ENCODE results near the gene DSCAM. TPM values are rescaled to one million over a fixed set of nuclear protein-coding genes. Genes with fewer than 3 reads are reported as not detected.

The DSCAM gene
- polyA plus RNA-seq, 3 donors = not detected

GRCh38 chr21:40796464-40796863, 50.5 kb downstream of the DSCAM start:
- Mint-ChIP-seq H3K4me3 (no peak overlapping the region), H3K4me1 (no peaks in the 10 kb centered on the region), H3K36me3 (no peaks in the 10 kb centered on the region), H3K9me3 (peaks cover 9 to 47% (median 16%) of the 10 kb centered on the region in 7 donors), H3K27me3 (ENCODE audit: low read depth in 3 of 3) (peaks cover 0 to 1% (median 0%) of the 10 kb centered on the region in 3 donors), H3K27ac (no peak overlapping the region)
- H3K4me3 ChIP-seq (replicated peaks in 1 of 3; ENCODE audit: low read depth in 2 of 3, low read length in 3 of 3) = no peak overlapping the region
- no peak for TF ChIP-seq CTCF (IDR thresholded peaks at IDR 0.05)
- H3K79me2 ChIP-seq (ENCODE audit: insufficient read depth, low read length) = no peaks in the 10 kb centered on the region
- H3K4me2 ChIP-seq (replicated peaks; ENCODE audit: extremely low read depth, low read length, poor library complexity, severe bottlenecking) = no peak overlapping the region
- no peaks in the 10 kb centered on the region for H3K36me3 ChIP-seq (replicated peaks in 1 of 2; ENCODE audit: control insufficient read depth in 1 of 2, insufficient read depth in 2 of 2, low read length in 2 of 2)
- H2AFZ ChIP-seq (ENCODE audit: insufficient read depth, low read depth, low read length, poor library complexity, severe bottlenecking) = no peak overlapping the region
- no peaks in the 10 kb centered on the region for H4K20me1 ChIP-seq (ENCODE audit: insufficient read depth, low read length)
- H3K4me1 ChIP-seq (ENCODE audit: control insufficient read depth in 1 of 2, insufficient read depth in 2 of 2, low read length in 2 of 2) = no peaks in the 10 kb centered on the region
- H3K27me3 ChIP-seq (ENCODE audit: control insufficient read depth in 2 of 2, insufficient read depth in 2 of 2, low read length in 2 of 2) = no peaks in the 10 kb centered on the region
- DNase-seq = no peak
- intact Hi-C loops (cut with micrococcal nuclease) = no loop called here
- H3K27ac ChIP-seq (ENCODE audit: low read depth in 1 of 2, low read length in 2 of 2) = no peak overlapping the region
- H3K9ac ChIP-seq (ENCODE audit: insufficient read depth, low read length, poor library complexity, severe bottlenecking) = no peak overlapping the region
- no CpG with 5 or more reads among the region's 1 CpG for WGBS (ENCODE audit: insufficient coverage)
- H3K9me3 ChIP-seq (replicated peaks in 1 of 2; ENCODE audit: control insufficient read depth in 1 of 2, insufficient read depth in 1 of 2, low read length in 2 of 2) = peaks cover 15 to 34% of the 10 kb centered on the region in 2 donors

DNA sequence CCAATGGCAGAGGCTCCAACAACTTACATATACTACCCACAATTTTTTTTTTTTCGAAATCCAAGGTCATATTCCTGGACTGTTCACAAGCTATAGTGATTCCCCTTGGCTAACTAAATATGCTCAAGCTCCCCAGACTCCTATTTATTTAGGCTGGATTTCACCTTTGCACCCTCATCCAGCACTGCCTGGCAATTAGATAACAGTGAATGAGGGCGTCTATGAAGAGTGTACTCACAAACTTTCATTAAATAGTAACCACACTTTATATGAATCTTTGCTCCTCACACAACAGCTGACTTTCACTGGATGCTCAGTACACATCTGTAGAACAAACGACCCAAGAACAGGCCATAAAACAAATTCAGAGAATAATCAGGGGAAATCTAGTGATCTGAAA, 51.6 kb downstream of the DSCAM start:
- DNase-seq = no peak
- WGBS (ENCODE audit: insufficient coverage) = 73% methylated on average over 3 of the region's 3 CpGs

More for the DNA sequence above, 51.6 kb downstream of the DSCAM start:
- intact Hi-C loops (cut with micrococcal nuclease) = no loop called here
- Histone ChIP-seq H3K9ac (ENCODE audit: insufficient read depth, low read length, poor library complexity, severe bottlenecking) (no peak overlapping the region), H3K9me3 (replicated peaks in 1 of 2; ENCODE audit: control insufficient read depth in 1 of 2, insufficient read depth in 1 of 2, low read length in 2 of 2) (peaks cover 9 to 28% of the 10 kb centered on the region in 2 donors), H3K36me3 (replicated peaks in 1 of 2; ENCODE audit: control insufficient read depth in 1 of 2, insufficient read depth in 2 of 2, low read length in 2 of 2) (no peaks in the 10 kb centered on the region), H3K27me3 (ENCODE audit: control insufficient read depth in 2 of 2, insufficient read depth in 2 of 2, low read length in 2 of 2) (no peaks in the 10 kb centered on the region), H3K4me1 (ENCODE audit: control insufficient read depth in 1 of 2, insufficient read depth in 2 of 2, low read length in 2 of 2) (no peaks in the 10 kb centered on the region), H3K27ac (ENCODE audit: low read depth in 1 of 2, low read length in 2 of 2) (no peak overlapping the region), H3K79me2 (ENCODE audit: insufficient read depth, low read length) (no peaks in the 10 kb centered on the region), H3K4me3 (replicated peaks in 1 of 3; ENCODE audit: low read depth in 2 of 3, low read length in 3 of 3) (no peak overlapping the region), H4K20me1 (ENCODE audit: insufficient read depth, low read length) (no peaks in the 10 kb centered on the region), H2AFZ (ENCODE audit: insufficient read depth, low read depth, low read length, poor library complexity, severe bottlenecking) (no peak overlapping the region), H3K4me2 (replicated peaks; ENCODE audit: extremely low read depth, low read length, poor library complexity, severe bottlenecking) (no peak overlapping the region)
- Mint-ChIP-seq H3K4me3 (no peak overlapping the region), H3K27ac (no peak overlapping the region), H3K36me3 (no peaks in the 10 kb centered on the region), H3K27me3 (ENCODE audit: low read depth in 3 of 3) (peaks cover 0 to 1% (median 0%) of the 10 kb centered on the region in 3 donors), H3K4me1 (no peaks in the 10 kb centered on the region), H3K9me3 (peaks cover 9 to 37% (median 12%) of the 10 kb centered on the region in 7 donors)
- no peak for TF ChIP-seq CTCF (IDR thresholded peaks at IDR 0.05)
